Vagina (tissue), 2 donors: ENCODE data around the gene MEX3A.

Experiments used
- CTCF ChIP-seq, 3 experiments: fragments of 450-650 bp in 2 of 3; fragments of 200-600 bp in 1 of 3; sonication (generic) in 1 of 3; IDR thresholded peaks; one replicate each; pipeline ENCODE4 v1.5.1; 2017 to 2019; ENCODE audit warnings: antibody characterized with exemption in 3 of 3, mild to moderate bottlenecking in 2 of 3, moderate library complexity in 2 of 3
- POLR2A ChIP-seq, 2 donors: fragments of 450-650 bp; IDR thresholded peaks; one replicate each; pipeline ENCODE4 v1.6.1; 2017; ENCODE audit warnings: antibody characterized with exemption in 2 of 2, mild to moderate bottlenecking in 2 of 2, moderate library complexity in 2 of 2
- POLR2AphosphoS5 ChIP-seq, 2 donors: sonication (generic); formaldehyde crosslinking; IDR thresholded peaks; one replicate each; pipeline ENCODE4 v1.9.0; 2017; ENCODE audit warnings: antibody characterized with exemption in 2 of 2, mild to moderate bottlenecking in 2 of 2, low read depth in 1 of 2; ENCODE audit not compliant: insufficient read depth in 1 of 2

- no peak for TF ChIP-seq POLR2A (IDR thresholded peaks at IDR 0.05)
- no peak for TF ChIP-seq CTCF (IDR thresholded peaks at IDR 0.05)
- peak in 1 of 2 donors; percentile 63 for TF ChIP-seq POLR2AphosphoS5 (IDR thresholded peaks at IDR 0.05; ENCODE audit: insufficient read depth in 1 of 2, low read depth in 1 of 2)
Observed at GRCh38 chr1:156126630-156127534, 44.6 kb upstream of the MEX3A start.
